ENCODE results near the gene TSPEAR.
"Not testable (repeated sequence)": the region's sequence is repeated elsewhere in the genome, so short reads cannot be mapped to it uniquely, and the experiment has no call there.

- not testable (repeated sequence) for TF ChIP-seq CTCF (IDR thresholded peaks at IDR 0.05; ENCODE audit: low read depth, low read length, poor library complexity, severe bottlenecking); EZH2phosphoT487 (IDR thresholded peaks at IDR 0.05; ENCODE audit: borderline replicate concordance, low read length)
Measured at GRCh38 chr21:44689740-44690139, 21.6 kb downstream of the TSPEAR start.

Measured in DOHH2 (cell line).